ENCODE measurements around the gene BUB3. TPM values are rescaled to one million over a fixed set of nuclear protein-coding genes. Genes with fewer than 3 reads are reported as not detected.

Gene BUB3
- total RNA-seq, 1 experiment from 2014 or later, result 96.5 TPM

GRCh38 chr10:123143825-123144168, 10.4 kb upstream of the BUB3 start:
- Histone ChIP-seq H3K9me2 (ENCODE audit: insufficient read depth) (no peaks in the 10 kb centered on the region), H3K4me1 (replicated peaks; ENCODE audit: insufficient read depth) (no peaks in the 10 kb centered on the region), H4K20me1 (ENCODE audit: insufficient read depth) (no peaks in the 10 kb centered on the region), H3K27me3 (ENCODE audit: insufficient read depth, low read depth) (0 out of 2 replicates have a peak, but pooled peaks cover 7% of the 10 kb centered on the region), H3K9me3 (ENCODE audit: insufficient read depth, low read depth) (no peaks in the 10 kb centered on the region), H3K36me3 (ENCODE audit: low read depth) (no peaks in the 10 kb centered on the region), H3K4me2 (no peak overlapping the region), H3F3A (ENCODE audit: insufficient read depth, low read depth) (no peaks in the 10 kb centered on the region), H3K4me3 (no peak overlapping the region), H3K79me2 (ENCODE audit: low read depth) (no peaks in the 10 kb centered on the region), H3K27ac (no peak overlapping the region), H2AFZ (no peak overlapping the region)
- POLR2A ChIA-PET (ENCODE audit: unreplicated experiment), result no interaction called here
- DNase-seq, result no peak
- BruUV-seq (replicated peaks), result no TSS peak
- no peak for TF ChIP-seq CTCF (conservative IDR thresholded peaks at IDR 0.05)
- no peak for TF ChIP-seq EZH2 (IDR thresholded peaks at IDR 0.05; ENCODE audit: low read depth)
- CTCF ChIA-PET, result no interaction called here
- intact Hi-C loops (cut with micrococcal nuclease; ENCODE audit: unreplicated experiment), result no loop called here

DNA sequence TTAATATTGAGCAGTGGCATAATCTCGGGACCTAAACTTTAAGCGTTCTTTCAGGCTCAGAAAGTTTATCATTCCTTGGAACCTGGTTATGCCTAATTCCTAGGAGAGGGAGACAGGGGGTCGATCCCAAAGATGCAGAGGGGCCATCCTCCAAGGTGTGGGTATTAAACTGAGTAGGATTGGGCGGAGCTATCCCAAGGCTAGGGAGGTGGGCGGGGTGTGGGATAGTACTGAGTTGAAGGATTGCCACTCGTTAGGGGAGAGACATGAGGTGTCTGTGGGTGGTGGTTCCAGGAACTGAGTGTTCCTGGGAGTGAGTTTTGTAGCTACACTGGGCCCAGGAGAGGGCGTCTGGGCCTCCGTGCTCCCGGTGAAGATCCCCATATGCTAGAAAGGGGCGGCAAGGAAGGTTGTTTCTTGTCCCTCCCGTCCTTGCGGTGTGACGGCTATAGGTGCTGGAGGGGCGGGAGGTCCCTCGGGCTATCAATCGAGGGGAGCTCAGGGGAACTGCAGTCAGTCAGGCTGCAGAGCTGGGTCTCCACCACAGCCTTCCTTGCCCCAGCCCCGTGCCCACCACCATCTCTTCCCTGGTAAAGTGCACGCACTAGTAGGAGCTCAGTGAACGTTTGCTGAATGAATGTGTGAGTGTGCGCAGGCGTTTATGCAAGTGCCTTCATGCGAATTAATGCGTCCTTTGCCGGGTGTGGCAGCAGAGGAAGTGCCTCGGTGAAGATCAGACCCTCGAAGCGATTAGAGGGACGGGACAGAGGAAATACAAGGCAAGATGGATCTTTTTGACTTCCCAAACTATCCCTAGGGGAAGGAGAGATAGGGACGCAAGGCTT, 9.3 kb upstream of the BUB3 start:
- H3K4me3 ChIP-seq, result no peak overlapping the region
- no peaks in the 10 kb centered on the region for H3K79me2 ChIP-seq (ENCODE audit: low read depth)
- H3K36me3 ChIP-seq (ENCODE audit: low read depth), result no peaks in the 10 kb centered on the region
- ChIA-PET POLR2A (ENCODE audit: unreplicated experiment) (no interaction called here), CTCF (no interaction called here)
- H3K9me3 ChIP-seq (ENCODE audit: insufficient read depth, low read depth), result no peaks in the 10 kb centered on the region
- H3K27me3 ChIP-seq (ENCODE audit: insufficient read depth, low read depth), result 0 out of 2 replicates have a peak, but pooled peaks cover 7% of the 10 kb centered on the region
- no TSS peak for BruUV-seq (replicated peaks)
- DNase-seq, result no peak
- H3K4me1 ChIP-seq (replicated peaks; ENCODE audit: insufficient read depth), result no peaks in the 10 kb centered on the region
- no peak overlapping the region for H3K4me2 ChIP-seq
- no peaks in the 10 kb centered on the region for H4K20me1 ChIP-seq (ENCODE audit: insufficient read depth)
- intact Hi-C loops (cut with micrococcal nuclease; ENCODE audit: unreplicated experiment), result no loop called here
- no peak overlapping the region for H2AFZ ChIP-seq
- TF ChIP-seq CTCF (conservative IDR thresholded peaks at IDR 0.05), result no peak
- H3K27ac ChIP-seq, result no peak overlapping the region
- H3F3A ChIP-seq (ENCODE audit: insufficient read depth, low read depth), result no peaks in the 10 kb centered on the region
- no peaks in the 10 kb centered on the region for H3K9me2 ChIP-seq (ENCODE audit: insufficient read depth)

DNA sequence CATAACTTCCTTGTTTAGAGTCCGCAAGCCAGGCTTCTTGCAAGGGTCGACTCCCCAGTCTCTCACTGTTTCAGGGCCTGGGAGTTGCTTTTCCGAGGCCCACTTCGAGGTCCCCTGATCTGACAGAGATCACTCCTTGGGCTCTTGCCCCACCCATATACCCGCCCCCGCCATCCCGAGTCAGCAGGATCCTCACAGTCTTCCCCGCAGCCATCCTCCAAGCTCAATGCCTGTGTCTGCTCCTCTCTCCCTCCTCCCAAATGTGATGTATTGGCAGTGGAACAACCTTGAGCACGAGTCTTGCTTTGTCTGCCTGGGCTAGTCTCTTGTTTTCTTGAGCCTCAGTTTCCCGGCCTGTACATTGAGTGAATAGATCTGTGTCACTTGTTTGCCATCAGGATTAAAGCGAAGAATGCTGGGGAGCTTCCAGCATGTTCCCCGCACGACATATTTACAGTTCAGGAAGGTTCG, 8.6 kb upstream of the BUB3 start:
- DNase-seq, result no peak
- H3K9me2 ChIP-seq (ENCODE audit: insufficient read depth), result no peaks in the 10 kb centered on the region
- H4K20me1 ChIP-seq (ENCODE audit: insufficient read depth), result no peaks in the 10 kb centered on the region
- intact Hi-C loops (cut with micrococcal nuclease; ENCODE audit: unreplicated experiment), result no loop called here
- POLR2A ChIA-PET (ENCODE audit: unreplicated experiment), result no interaction called here
- TF ChIP-seq EZH2 (IDR thresholded peaks at IDR 0.05; ENCODE audit: low read depth), result no peak
- TF ChIP-seq CTCF (conservative IDR thresholded peaks at IDR 0.05), result no peak
- no TSS peak for BruUV-seq (replicated peaks)
- no peak overlapping the region for H2AFZ ChIP-seq
- H3K36me3 ChIP-seq (ENCODE audit: low read depth), result no peaks in the 10 kb centered on the region
- no peaks in the 10 kb centered on the region for H3K4me1 ChIP-seq (replicated peaks; ENCODE audit: insufficient read depth)
- 0 out of 2 replicates have a peak, but pooled peaks cover 7% of the 10 kb centered on the region for H3K27me3 ChIP-seq (ENCODE audit: insufficient read depth, low read depth)
- H3K79me2 ChIP-seq (ENCODE audit: low read depth), result no peaks in the 10 kb centered on the region
- no peaks in the 10 kb centered on the region for H3K9me3 ChIP-seq (ENCODE audit: insufficient read depth, low read depth)
- no peak overlapping the region for H3K27ac ChIP-seq
- H3K4me2 ChIP-seq, result no peak overlapping the region
- CTCF ChIA-PET, result no interaction called here
- no peaks in the 10 kb centered on the region for H3F3A ChIP-seq (ENCODE audit: insufficient read depth, low read depth)
- H3K4me3 ChIP-seq, result no peak overlapping the region
